ELF-1 (cell line): ENCODE measurements around the gene ELFN2.
"Not testable (repeated sequence)": the region's sequence is repeated elsewhere in the genome, so short reads cannot be mapped to it uniquely, and the experiment has no call there.

Experiments
- DNase-seq: peaks from one replicate; pipeline ENCODE4 v3.0.0-alpha.2; 2016; ENCODE audit warnings: low read depth, low spot score

ELFN2 gene, protein sequence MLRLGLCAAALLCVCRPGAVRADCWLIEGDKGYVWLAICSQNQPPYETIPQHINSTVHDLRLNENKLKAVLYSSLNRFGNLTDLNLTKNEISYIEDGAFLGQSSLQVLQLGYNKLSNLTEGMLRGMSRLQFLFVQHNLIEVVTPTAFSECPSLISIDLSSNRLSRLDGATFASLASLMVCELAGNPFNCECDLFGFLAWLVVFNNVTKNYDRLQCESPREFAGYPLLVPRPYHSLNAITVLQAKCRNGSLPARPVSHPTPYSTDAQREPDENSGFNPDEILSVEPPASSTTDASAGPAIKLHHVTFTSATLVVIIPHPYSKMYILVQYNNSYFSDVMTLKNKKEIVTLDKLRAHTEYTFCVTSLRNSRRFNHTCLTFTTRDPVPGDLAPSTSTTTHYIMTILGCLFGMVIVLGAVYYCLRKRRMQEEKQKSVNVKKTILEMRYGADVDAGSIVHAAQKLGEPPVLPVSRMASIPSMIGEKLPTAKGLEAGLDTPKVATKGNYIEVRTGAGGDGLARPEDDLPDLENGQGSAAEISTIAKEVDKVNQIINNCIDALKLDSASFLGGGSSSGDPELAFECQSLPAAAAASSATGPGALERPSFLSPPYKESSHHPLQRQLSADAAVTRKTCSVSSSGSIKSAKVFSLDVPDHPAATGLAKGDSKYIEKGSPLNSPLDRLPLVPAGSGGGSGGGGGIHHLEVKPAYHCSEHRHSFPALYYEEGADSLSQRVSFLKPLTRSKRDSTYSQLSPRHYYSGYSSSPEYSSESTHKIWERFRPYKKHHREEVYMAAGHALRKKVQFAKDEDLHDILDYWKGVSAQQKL

DNA sequence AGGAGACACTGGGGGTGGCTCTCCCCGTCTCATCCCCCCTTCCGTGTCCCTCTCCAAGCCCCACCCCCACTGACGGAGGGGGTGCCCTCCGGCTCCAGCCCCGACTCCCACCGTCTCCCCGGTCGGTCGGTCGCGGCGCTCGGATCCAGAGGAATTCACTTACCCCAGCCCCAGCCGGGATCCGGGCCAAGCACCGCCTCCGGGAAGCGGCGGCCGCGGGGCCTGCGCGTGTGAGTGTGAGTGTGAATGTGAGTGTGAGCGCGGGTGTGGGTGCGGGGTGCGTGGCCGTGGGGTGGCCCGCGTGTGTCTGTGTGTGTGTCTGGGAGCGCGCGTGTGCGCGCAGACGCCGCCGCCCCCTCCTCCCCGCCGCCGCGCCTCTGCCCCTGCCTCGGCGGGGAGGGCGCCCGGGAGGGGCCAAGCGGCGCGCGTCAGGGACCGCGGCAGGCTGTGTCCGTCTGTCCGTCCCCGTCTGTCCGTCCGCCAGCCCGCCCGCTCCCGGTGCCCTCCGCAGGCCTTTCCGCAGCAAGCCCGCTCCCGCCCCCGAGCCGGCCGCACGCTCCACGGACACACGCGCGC is at the start of gene ELFN2:
TSS of gene ELFN2 (minus strand) at position 345 of the 576 bp plus-strand sequence. CDS start 51,945 bp downstream, outside the sequence.
- no peak for DNase-seq

DNA sequence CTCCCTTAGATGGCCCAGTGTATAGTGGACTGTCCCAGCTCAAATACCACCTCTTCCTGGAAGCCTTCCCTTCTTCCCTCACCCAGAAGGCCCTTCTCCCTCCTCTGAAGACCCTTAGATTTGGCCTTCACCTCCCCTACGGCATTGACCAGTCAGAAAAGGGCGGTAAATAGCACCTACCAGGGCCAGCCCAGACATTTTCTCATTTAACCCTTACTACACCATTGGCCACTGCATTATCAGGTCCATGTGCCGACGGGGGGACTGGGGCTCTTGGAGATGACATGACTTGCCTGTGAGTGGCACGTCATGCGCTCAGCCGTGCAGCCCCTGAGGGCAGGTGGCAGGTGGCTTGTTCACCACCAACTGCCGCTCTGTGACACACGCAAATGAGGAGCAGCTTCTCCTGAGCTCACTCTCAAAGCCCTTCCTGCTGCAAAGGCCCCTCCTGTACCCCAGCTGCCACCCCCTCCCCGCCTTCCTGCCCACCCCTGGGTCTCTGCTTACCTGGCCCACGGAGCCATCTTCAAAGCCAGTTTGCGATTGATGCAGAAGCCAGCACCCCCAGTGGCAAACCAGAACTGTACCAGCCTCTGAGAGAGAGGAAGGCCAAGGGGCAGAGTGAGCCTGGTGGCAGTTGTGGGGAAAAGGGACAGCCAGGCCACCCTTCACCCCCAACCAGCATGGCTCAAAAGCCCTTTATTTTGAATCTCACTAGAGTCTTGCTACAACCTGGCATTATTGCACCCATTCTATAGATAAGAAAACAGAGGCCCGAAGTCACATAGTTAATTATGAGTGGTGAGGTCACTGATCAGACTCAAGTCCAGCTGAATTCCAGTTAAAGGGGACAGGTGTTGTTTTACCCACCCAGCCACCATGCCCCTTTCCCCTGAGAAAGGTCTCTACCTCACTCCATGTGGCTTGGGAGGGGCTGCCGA is 49.4 kb upstream of the ELFN2 start:
- DNase-seq: no peak

DNA sequence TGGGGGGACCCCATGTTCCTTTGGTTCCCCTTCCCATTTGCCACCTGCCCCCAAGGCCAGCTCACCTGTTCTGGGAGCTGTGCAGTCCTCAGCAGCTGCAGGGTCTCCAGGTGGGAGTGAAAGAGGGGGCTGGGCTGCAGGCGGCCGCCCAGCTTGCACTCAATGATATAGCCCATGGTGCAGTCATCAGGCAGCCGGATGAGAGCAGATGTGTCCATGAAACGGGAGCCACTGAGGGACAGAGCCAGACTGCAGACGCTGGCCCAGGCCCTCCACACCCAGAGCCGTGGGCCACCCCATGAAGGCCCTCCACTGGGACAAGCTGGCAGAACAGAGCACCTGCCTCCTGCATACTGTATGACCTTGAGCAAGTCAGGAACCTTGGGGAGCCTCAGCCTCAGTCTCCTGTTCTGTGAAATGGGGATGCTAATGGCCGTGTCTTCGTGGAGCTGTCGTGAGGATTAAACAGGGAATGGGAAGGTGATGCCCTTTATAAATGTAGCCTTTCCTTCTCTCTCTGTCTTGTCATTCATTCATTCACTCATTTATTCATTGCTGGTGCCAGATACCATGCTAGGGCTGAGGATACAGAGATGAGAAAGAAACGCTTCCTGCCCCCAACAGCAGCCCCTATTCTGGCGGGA is 47.3 kb upstream of the ELFN2 start:
- no peak for DNase-seq

DNA sequence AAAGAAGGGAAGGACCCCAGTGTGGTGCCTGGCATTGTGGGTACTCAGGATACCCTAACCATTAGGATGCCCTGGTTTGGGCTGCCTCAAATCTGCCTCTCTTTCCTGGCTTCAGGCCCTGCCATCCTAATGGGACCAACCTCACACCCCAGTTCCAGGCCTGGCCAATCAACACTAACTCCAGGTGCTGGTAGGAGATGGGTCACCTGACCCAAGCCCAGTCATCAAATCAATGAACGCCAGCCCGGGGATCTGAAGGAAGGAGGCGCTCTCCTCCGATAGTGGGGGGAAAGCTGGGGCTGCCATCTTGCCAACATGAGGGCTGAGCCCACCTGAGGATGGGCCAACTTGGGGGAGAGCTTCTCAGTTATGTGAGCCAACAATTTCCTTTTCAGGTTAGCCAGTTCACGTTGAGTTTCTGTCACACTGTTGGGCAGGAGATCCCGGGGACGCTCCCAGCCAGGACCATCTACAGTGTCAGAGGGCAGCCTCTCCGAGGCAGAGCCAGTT is 46.2 kb upstream of the ELFN2 start:
- DNase-seq: no peak

DNA sequence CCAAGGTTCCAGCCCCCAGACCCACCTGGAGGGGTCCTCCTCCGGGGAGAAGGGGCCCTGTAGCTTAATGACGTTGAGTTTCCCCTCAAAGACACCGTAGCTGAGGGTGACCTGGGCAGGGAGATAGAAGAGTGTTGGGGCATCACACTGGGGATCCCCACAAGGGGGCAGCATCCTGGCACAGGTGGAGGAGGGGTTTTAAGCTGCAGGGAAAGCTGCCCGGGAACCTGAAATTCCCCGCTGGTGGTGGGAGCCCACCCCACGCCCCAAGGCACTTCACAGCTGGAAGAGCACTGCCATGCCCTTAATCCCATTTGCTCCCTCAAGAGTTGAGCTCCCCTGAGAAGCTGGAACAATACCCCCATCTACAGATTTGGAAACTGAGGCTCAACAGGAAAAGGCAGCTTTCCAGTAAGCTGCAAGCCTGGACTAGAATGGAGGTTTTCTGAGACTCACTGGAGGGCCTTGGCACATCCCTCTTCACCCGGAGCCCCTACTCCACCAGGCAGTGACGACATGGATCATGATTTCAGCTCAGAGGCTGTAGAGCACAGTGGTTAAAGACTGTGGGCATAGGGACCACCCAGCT is 45.2 kb upstream of the ELFN2 start:
- peak; percentile 54 for DNase-seq

DNA sequence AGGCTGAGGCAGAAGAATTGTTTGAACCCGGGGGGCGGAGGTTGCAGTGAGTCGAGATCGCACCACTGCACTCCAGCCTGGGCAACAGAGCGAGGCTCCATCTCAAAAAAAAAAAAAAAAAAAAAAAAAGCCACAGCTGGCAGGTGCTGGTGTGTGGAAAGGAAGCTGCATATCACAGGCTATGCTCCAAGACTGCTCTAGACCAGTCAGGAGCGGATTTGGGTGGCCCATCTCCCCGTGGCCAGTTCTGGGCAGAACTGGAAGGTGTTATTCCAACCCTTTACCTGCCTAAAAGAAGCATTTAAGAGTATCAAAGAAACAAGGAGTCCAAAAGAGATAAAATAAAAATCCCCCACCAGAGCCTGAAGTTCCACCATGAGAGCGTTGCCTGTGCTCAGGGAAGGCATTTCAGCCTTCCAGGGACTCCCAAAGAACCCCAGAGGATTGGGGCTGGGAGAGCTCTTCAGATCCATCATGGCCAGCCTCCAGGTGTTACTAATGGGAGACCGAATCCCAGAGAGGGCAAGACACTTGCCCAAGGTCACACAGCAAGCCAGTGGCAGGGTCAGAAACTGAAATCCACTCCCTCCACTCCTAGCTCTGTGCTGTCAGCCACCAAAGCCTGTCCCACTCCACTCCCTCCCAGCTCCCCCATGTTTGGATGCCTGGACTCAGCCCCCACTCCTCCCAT is 44.6 kb upstream of the ELFN2 start:
- DNase-seq: no peak

DNA sequence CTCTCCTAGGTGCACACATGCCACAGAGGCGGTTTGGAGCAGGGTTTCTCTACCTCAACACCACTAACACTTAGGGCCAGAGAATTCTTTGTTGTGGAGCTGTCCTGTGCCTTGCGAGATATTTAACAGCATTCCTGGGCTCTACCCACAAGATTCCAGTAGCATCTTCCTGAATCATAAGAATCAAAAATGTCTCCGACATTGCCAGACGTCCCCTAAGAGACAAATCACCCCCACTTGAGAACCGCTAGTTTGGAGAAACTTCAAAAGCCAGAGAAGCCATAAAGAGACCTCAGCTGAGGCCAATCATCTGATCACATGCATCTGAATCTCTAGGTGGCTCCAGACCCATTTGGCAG is 42.8 kb upstream of the ELFN2 start:
- no peak for DNase-seq

DNA sequence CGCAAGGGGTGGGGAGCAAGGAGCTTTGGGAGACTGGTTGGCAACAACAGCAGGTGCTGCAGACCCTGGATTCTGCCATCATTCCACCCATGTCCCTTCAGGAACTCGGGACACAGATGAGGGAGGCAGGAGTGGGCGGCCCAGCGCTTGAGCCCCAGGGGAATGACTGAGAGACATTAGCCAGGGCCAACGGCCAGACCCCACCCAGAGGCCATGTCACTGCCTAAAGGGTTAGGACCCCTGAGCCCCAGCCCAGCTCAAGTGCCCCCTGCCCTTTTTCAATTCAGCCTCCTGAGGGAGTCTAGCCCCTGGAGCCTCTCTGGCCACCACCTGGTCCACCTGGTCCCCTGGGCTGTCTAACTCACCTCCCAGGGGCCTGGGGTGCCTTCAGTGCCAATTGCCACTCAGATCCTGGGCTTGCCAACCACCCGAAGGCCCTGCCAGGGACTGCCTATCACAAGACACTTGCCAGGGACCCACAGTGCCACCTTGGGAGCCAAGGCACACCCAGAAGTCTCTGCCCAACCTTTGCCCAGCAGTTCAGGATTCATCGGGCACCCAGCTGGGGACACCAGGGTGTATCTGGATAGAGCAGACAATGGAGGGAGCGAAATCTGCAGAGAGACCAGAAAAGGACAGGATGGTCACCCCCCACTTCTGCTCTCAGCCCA is 42.3 kb upstream of the ELFN2 start:
- DNase-seq: no peak

DNA sequence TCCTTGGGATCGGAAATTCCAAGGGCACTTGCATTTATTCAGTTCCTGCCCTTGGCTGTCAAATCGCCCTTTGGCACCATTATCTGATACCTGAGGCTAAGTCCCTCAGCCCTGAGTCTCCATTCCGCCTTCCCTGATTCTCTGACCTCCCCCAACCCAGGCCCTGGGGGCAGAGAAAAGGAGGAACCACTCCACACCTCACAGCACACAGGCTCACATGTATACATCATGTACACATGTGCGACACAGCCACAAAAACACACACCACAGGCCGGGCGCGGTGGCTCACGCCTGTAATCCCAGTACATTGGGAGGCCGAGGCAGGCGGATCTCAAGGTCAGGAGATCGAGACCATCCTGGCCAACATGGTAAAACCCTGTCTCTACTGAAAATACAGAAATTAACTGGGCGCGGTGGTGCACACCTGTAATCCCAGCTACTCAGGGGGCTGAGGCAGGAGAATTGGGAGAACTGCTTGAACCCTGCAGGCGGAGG is 41.0 kb upstream of the ELFN2 start:
- DNase-seq: not testable (repeated sequence)

DNA sequence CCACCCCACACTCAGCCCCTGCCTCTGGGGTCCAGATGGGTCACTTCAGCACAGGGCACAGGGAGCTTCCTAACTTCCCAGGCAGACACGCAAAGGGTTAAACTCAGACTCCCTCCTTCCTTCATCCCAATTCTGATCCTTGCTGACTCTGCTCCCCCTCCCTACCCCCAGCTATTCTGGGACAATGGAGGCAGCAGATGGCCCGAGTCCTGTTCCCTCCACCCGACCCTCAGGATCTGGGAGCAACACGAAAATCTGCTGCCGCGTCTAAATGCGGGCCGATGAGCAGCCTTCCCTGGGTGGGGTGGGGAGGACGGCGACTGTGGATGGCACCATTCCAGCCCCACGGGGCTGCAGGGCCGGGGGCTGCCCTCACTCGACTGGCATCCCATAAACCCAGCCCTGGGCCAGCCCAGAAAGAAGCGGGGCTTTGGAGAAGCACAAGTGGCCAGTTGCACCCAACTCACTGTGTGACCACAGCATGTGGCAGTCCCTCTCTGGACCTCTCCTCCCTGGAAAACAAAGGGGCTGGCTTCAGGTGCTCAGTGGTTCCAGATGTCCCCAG is 40.2 kb upstream of the ELFN2 start:
- DNase-seq: no peak

DNA sequence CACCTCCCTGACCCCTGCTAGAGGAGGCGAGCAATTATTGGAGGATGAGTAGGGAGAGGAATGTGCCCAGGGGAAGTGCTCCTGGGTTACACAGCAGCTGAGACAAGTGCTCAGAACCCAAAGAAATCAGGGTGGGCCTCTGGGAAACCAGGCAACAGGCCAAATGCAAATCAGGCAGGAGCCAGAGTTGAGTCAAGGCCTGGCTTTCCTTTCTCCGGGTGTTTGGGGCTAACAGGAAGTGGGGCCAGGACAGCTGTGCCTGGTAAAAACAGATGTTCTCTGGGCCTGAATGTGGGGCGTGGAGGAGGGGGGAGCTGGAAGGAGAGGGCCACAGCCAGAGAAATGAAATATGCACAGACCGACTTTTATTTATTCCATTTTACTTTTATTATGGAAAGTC is 36.9 kb upstream of the ELFN2 start:
- DNase-seq: no peak

DNA sequence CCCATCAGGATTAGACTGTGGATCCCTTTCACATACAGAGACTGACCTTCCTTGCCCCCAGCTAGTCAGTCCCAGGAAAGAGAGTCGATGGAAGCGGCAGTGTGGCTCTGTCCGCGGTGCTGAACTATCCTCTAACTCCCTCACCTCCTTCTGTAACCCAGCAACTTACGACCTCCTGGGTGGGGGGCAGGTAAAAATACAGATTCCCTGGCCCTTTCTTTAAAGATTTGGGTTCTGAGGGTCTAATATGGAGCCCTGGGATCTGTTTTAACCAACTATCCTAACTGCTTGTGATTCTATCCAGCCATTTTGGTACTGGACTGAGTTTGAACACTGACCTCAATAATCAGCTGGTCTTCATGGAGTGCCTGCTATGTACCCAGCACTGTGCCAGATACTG is 35.7 kb upstream of the ELFN2 start:
- DNase-seq: peak; percentile 72

DNA sequence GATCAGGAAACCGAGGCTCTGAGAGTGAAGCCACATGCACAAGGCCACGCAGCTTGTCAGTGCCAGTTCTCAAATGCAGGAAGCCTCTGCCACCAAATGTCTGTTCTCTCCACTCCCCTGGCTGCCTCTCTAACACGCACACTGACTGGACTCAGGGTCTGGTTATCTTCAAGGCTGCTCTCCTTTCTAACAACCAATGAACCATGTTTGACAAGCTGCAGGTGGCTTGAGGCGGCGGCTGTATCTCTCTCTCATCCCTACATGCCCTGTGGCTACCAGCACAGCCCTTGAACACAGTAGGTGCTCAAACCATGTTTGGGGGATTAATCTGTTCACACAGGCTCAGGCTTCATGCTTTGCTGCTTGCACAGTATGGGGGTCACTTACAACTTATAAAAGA is 35.2 kb upstream of the ELFN2 start:
- peak; percentile 23 for DNase-seq

DNA sequence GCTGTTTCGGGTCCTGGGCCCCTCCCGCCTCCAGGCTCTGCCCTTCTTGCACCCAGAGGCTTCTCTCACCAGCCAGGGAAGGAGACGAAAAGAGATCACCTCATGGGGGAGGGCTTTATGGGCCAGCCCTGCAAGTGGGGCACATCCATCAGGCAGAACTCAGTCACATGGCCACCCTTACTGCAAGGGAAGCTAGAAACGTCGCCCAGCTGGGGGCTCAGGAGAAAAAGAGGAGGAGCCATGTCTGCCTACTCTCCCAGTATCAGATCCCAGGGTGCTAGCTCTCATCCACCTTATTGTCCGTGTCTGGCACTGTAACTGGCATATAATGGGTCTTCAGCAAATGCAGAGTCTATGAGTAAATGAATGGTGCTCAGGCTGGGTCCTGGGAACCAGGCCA is 34.7 kb upstream of the ELFN2 start:
- no peak for DNase-seq

DNA sequence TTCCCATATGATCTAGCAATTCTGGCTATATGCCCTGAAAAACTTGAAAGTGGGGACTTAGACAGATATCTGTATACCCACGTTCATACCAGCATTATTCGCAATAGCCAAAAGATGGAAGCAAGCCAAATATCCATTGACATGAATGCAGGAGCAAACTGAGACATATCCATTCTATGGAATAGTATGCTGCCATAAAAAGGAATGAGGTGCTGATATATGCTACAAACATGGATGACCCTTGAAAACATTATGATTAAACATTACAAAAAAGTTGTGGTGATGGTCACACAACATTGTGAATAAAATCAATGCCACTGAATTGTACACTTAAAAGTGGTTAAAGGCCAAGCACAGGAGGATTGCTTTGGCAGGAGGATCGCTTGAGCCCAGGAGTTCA is 33.4 kb upstream of the ELFN2 start:
- DNase-seq: no peak

DNA sequence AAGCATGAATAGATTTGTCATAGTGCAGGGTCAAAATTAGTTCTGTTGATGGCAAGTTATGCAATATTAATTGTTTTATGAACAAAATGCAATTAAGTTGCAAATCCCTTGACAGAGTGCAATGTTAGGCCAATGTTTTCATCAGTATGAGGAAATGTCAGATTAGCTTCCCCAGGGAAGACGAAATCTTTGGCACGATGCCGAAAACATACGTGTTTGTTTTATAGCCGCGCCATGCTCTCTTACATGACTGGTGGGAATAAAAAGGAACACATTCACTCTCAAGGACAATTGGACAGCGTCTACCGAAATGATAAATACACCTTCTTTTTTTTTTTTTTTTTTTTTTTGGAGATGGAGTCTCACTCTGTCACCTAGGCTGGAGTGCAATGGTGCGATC is 31.9 kb upstream of the ELFN2 start:
- no peak for DNase-seq

DNA sequence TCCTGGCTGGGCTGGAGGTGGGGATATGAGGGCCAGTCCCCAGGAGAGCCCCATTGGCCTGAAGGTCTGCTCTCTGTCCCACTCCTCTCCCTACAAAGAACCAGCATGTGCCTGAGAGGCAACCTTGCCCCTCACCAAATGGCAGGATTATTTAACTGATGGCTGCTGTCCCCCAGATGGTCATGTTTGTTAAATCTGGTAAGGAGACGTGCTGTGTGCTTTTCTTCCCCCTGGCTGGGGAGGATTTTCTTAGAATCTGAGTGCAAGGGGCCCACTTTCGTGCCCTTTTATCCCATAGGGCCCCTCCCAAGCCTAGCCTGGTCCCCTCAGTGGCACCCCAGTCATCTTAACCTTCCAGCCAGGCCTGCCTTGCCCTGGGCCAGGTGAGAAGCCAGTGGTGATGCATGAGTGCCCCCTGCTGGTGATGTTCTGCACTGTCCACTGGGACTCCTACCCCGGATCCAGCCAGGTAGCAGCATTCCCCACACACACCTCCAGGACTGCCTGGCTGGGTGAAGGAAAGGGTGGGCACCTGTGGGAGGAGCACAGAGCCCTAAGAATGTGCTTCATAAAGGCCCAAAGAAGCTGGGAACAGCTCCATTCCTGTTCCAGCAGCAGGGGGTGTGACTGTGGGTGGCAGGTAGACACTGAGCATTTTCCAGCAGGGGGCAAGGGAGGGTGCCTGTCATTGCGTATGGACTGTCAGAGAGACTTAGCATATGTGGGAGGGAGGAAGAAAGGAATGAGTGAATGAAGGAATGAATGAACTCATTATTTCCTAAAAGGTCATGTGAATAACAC is 30.0 kb upstream of the ELFN2 start:
- DNase-seq: peak; percentile 90

DNA sequence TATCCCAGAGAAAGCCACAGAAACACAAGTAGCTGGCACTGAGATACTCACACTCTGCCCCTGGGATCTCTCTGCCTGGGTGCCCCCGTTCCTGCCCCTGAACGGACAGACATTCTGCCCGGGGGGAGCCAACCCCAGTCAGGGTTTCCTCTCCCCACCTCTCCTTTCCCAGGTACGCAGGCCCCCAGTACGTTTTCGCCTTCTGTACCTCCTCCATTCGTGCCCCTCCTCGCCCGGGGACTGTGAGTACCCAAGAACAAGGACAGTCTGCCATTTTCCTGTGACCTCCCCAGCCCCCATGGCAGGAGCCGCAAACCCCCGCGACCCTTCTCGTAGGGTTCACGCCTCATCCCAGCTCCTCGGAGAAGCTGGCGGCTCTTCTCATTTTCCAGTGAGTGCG is 29.1 kb upstream of the ELFN2 start:
- no peak for DNase-seq
